IPS-NIHi7 (cell line): Measurements from ENCODE around the gene RGS3.
"Not testable (repeated sequence)": the region's sequence is repeated elsewhere in the genome, so short reads cannot be mapped to it uniquely, and the experiment has no call there.

ENCODE experiments used
- DNase-seq: peaks from one replicate; pipeline ENCODE4 v3.0.0; 2012; ENCODE audit warnings: mixed read lengths; ENCODE audit errors: extremely low spot score

RGS3 gene

GRCh38 chr9:113488490-113488889, 25.0 kb downstream of the RGS3 start:
- DNase-seq, result no peak

- not testable (repeated sequence) for DNase-seq
Measured at GRCh38 chr9:113491147-113491546, 27.6 kb downstream of the RGS3 start.

- DNase-seq, result no peak
Measured at GRCh38 chr9:113492343-113493202, 29.0 kb downstream of the RGS3 start.

GRCh38 chr9:113493203-113493520, 29.6 kb downstream of the RGS3 start:
- no peak for DNase-seq

GRCh38 chr9:113495526-113495925, 32.0 kb downstream of the RGS3 start:
- no peak for DNase-seq

- no peak for DNase-seq
Measured at GRCh38 chr9:113497051-113497450, 33.5 kb downstream of the RGS3 start.

GRCh38 chr9:113499153-113499875, 35.8 kb downstream of the RGS3 start:
- no peak for DNase-seq

- no peak for DNase-seq
Measured at GRCh38 chr9:113499876-113500497, 36.5 kb downstream of the RGS3 start.

GRCh38 chr9:113501129-113501686, 37.7 kb downstream of the RGS3 start:
- DNase-seq, result peak; percentile 72

GRCh38 chr9:113501852-113502251, 38.3 kb downstream of the RGS3 start:
- no peak for DNase-seq

GRCh38 chr9:113502427-113503034, 39.0 kb downstream of the RGS3 start:
- no peak for DNase-seq

GRCh38 chr9:113503131-113503541, 39.6 kb downstream of the RGS3 start:
- DNase-seq, result no peak

GRCh38 chr9:113503613-113504211, 40.2 kb downstream of the RGS3 start:
- no peak for DNase-seq

GRCh38 chr9:113504725-113505590, 41.4 kb downstream of the RGS3 start:
- no peak for DNase-seq

- no peak for DNase-seq
Measured at GRCh38 chr9:113506090-113506589, 42.6 kb downstream of the RGS3 start.

- DNase-seq, result no peak
Measured at GRCh38 chr9:113507256-113507655, 43.7 kb downstream of the RGS3 start.

- DNase-seq, result peak; percentile 48
Measured at GRCh38 chr9:113508111-113508749, 44.7 kb downstream of the RGS3 start.

GRCh38 chr9:113509463-113509862, 45.9 kb downstream of the RGS3 start:
- no peak for DNase-seq

GRCh38 chr9:113511047-113511521, 47.6 kb downstream of the RGS3 start:
- DNase-seq, result no peak
